GM12878 (cell line): ENCODE measurements around the gene CERKL. TPM values are rescaled to one million over a fixed set of nuclear protein-coding genes. Genes with fewer than 3 reads are reported as not detected.

Experiments used
- ATAC-seq: fragments of 200-7000 bp; cut with Tn5 transposase; 3 replicates; pipeline ENCODE4 v1.9.1; 2020; ENCODE audit warnings: mild to moderate bottlenecking, moderate library complexity
- BruUV-seq: library from RNA; stranded (reverse); fragments of 400-500 nt; replicated peaks from 2 replicates; lab custom pipeline; 2021; lab: Mats Ljungman, UMichigan
- CTCF ChIA-PET: fragments of 300-600 bp; sonication (Branson Sonifier 250); formaldehyde crosslinking; extraction: SDS; loops from one replicate; lab custom pipeline; 2021; ENCODE audit warnings: inconsistent platforms; lab: Yijun Ruan, JAX
- POLR2A ChIA-PET: fragments of 350-600 bp; formaldehyde crosslinking; extraction: SDS; loops from one replicate; lab custom pipeline; 2021; ENCODE audit warnings: inconsistent platforms; lab: Charles Lee
- RAD21 ChIA-PET: fragments of 300-600 bp; sonication (Branson Sonifier 250); formaldehyde crosslinking; loops from one replicate; lab custom pipeline; 2023; ENCODE audit warnings: antibody characterized with exemption; ENCODE audit not compliant: unreplicated experiment; lab: Charles Lee
- SMC1A ChIA-PET: fragments of 300-600 bp; sonication (Branson Sonifier 250); formaldehyde crosslinking; loops from one replicate; lab custom pipeline; 2023; ENCODE audit not compliant: unreplicated experiment, uncharacterized antibody; lab: Charles Lee
- DNase-seq: peaks from one replicate; pipeline ENCODE4 v3.0.0-alpha.2; 2011; ENCODE audit warnings: low read depth, low spot score
- FAIRE-seq: peaks from 3 replicates; lab custom pipeline; 2011; peaks lifted over from hg19 to GRCh38; lab: Jason Lieb, UNC
- H2AFZ ChIP-seq: 2 replicates; pipeline ENCODE4 v1.6.0; 2011; ENCODE audit warnings: low read depth, low read length, control low read depth; ENCODE audit not compliant: control insufficient read depth
- H3K27ac ChIP-seq: 2 replicates; pipeline ENCODE4 v1.5.1; 2011; ENCODE audit warnings: control low read depth; ENCODE audit not compliant: control insufficient read depth, insufficient read depth
- H3K27me3 ChIP-seq, 2 experiments: replicated peaks in 1 of 2; 2 replicates each; pipeline versions ENCODE4 v1.6.0 to v1.6.1; 2011; ENCODE audit warnings: low read length in 1 of 2; ENCODE audit not compliant: control insufficient read depth in 2 of 2, insufficient read depth in 2 of 2
- H3K36me3 ChIP-seq, 2 experiments: 2 replicates each; pipeline ENCODE4 v1.5.1; 2011; ENCODE audit warnings: low read length in 1 of 2; ENCODE audit not compliant: control insufficient read depth in 2 of 2, insufficient read depth in 2 of 2
- H3K4me1 ChIP-seq: 2 replicates; pipeline ENCODE4 v1.6.1; 2011; ENCODE audit warnings: mild to moderate bottlenecking, low read length, moderate library complexity, mixed read lengths; ENCODE audit not compliant: control insufficient read depth, insufficient read depth
- H3K4me2 ChIP-seq: 2 replicates; pipeline ENCODE4 v1.6.0; 2011; ENCODE audit warnings: control low read depth; ENCODE audit not compliant: control insufficient read depth, insufficient read depth
- H3K4me3 ChIP-seq: fragments of 200-600 bp; sonication (generic); 2 replicates; pipeline ENCODE4 v1.5.1; 2016
- H3K79me2 ChIP-seq: 2 replicates; pipeline ENCODE4 v1.6.0; 2011; ENCODE audit warnings: low read length; ENCODE audit not compliant: control insufficient read depth, insufficient read depth
- H3K9ac ChIP-seq: 2 replicates; pipeline ENCODE4 v1.8.0; 2011; ENCODE audit warnings: low read length, control low read depth, mixed read lengths; ENCODE audit not compliant: control insufficient read depth, insufficient read depth
- H3K9me3 ChIP-seq: replicated peaks from 3 replicates; pipeline ENCODE4 v1.5.1; 2011; ENCODE audit warnings: mild to moderate bottlenecking, low read length; ENCODE audit not compliant: control insufficient read depth, insufficient read depth
- H4K20me1 ChIP-seq: 2 replicates; pipeline ENCODE4 v1.6.0; 2011; ENCODE audit not compliant: control insufficient read depth, insufficient read depth
- CREM ChIP-seq: IDR thresholded peaks from 2 replicates; pipeline ENCODE4 v1.6.1; 2014; ENCODE audit warnings: antibody characterized with exemption, low read depth
- EZH2 ChIP-seq: IDR thresholded peaks from 2 replicates; pipeline ENCODE4 v1.6.1; 2012; ENCODE audit warnings: low read depth, mild to moderate bottlenecking, control low read depth, inconsistent platforms, low read length, borderline replicate concordance; ENCODE audit not compliant: control insufficient read depth
- HSF1 ChIP-seq: fragments of 150-350 bp; IDR thresholded peaks from 2 replicates; pipeline ENCODE4 v1.6.1; 2014; ENCODE audit warnings: mild to moderate bottlenecking, low read depth, low read length
- MEF2B ChIP-seq: fragments of 450-650 bp; IDR thresholded peaks from 2 replicates; pipeline ENCODE4 v1.6.1; 2018; ENCODE audit warnings: mild to moderate bottlenecking, moderate library complexity; ENCODE audit not compliant: partially characterized antibody, poor library complexity, severe bottlenecking
- SPI1 ChIP-seq: IDR thresholded peaks from 2 replicates; pipeline ENCODE4 v1.6.1; 2011; ENCODE audit warnings: low read depth, mild to moderate bottlenecking, low read length, moderate library complexity, borderline replicate concordance; ENCODE audit not compliant: insufficient read depth
- WGBS: methylation state at CpG from one replicate; pipeline ENCODE4 v1.1.6; 2016; ENCODE audit warnings: low lambda C conversion rate; ENCODE audit not compliant: insufficient replicate concordance, insufficient coverage; ENCODE audit errors: missing lambda C conversion rate; 5-methylcytosine and 5-hydroxymethylcytosine counted together
- in situ Hi-C: fragments of 300-500 bp; cut with MboI; formaldehyde crosslinking; loops from 9 replicates; pipeline ENCODE4 v1.14.3; 2018; ENCODE audit warnings: mixed read lengths
- intact Hi-C: fragments of 100-400 bp; cut with micrococcal nuclease; formaldehyde crosslinking; loops from one replicate; pipeline ENCODE4 v1.14.2; 2022; ENCODE audit not compliant: unreplicated experiment
- polyA plus RNA-seq, 11 experiments: library from polyadenylated mRNA; depleted of rRNA in 4 of 11; unstranded in 6 of 11; stranded (reverse) in 5 of 11; fragments of >200 nt; fragmentation: Nextera tagmentation in 4 of 11; fragmentation: Illumina TruSeq in 1 of 11; extraction: Ambion mirVana in 4 of 11; extraction: Trizol in 1 of 11; gene quantifications; 1 replicate in 1 of 11; 2 replicates in 10 of 11; pipeline versions ENCODE4 v1.2.1 to v1.2.3, GENCODE V29; 2011 to 2016; ENCODE audit warnings: inconsistent platforms in 2 of 11, missing spikeins in 2 of 11, low read depth in 1 of 11
- total RNA-seq, 4 experiments: library from RNA; depleted of rRNA in 3 of 4; stranded (reverse); fragments of >200 nt in 3 of 4; fragmentation: Illumina TruSeq in 1 of 4; extraction: Trizol in 1 of 4; gene quantifications; 2 replicates each; pipeline versions ENCODE4 v1.2.1 to v1.2.3, GENCODE V29; 2013 to 2021

The CERKL gene
- total and polyA plus RNA-seq, 10 of the 15 experiments (the other 5 are each of a cell fraction or from before 2014, with no cell fraction given): 0.05 to 23.0 (median 6.0) TPM; not detected in 2

- TF ChIP-seq HSF1: no peak
These were observed 41.3 kb upstream of the CERKL start (continued) for GRCh38 chr2:181698223-181698622.

- H3K79me2 ChIP-seq: no peaks in the 10 kb centered on the region
- DNase-seq (no peak), FAIRE-seq (no peak), ATAC-seq (no peak)
- H4K20me1 ChIP-seq: no peaks in the 10 kb centered on the region
- BruUV-seq: no TSS peak
- H3K9ac ChIP-seq: no peak overlapping the region
- H3K36me3 ChIP-seq: no peaks in the 10 kb centered on the region
- no peak overlapping the region for H3K27ac ChIP-seq
- no peak overlapping the region for H3K4me2 ChIP-seq
- 44% methylated on average over 1 of the region's 1 CpG for WGBS
- ChIA-PET CTCF (interaction anchor here (1.3 kb wide), 1 partner anchor 17 kb away, joined by 10 read pairs; no protein-coding TSS in a partner anchor), POLR2A (no interaction called here), SMC1A (interaction anchor here (1.3 to 1.6 kb wide), 3 partner anchors 17 to 21 kb away, joined by 3 to 8 read pairs (median 7); no protein-coding TSS in a partner anchor)
- no peaks in the 10 kb centered on the region for H3K9me3 ChIP-seq
- intact Hi-C loops (no loop called here), in situ Hi-C loops (no loop called here)
- H3K4me1 ChIP-seq: no peaks in the 10 kb centered on the region
- no peaks in the 10 kb centered on the region for H3K27me3 ChIP-seq
- H2AFZ ChIP-seq: no peak overlapping the region
- no peak overlapping the region for H3K4me3 ChIP-seq
- peak; percentile 33 for TF ChIP-seq MEF2B
- TF ChIP-seq SPI1: peak; percentile 12; the same call in 1 of the 2 replicates
- TF ChIP-seq EZH2: no peak
- TF ChIP-seq CREM: no peak
- TF ChIP-seq, all 136 proteins: peak for 2
- RAD21 ChIA-PET: no interaction called here
These were observed 40.7 kb upstream of the CERKL start for GRCh38 chr2:181697571-181697970.
